ENCODE results near the gene APBB2.

DNA sequence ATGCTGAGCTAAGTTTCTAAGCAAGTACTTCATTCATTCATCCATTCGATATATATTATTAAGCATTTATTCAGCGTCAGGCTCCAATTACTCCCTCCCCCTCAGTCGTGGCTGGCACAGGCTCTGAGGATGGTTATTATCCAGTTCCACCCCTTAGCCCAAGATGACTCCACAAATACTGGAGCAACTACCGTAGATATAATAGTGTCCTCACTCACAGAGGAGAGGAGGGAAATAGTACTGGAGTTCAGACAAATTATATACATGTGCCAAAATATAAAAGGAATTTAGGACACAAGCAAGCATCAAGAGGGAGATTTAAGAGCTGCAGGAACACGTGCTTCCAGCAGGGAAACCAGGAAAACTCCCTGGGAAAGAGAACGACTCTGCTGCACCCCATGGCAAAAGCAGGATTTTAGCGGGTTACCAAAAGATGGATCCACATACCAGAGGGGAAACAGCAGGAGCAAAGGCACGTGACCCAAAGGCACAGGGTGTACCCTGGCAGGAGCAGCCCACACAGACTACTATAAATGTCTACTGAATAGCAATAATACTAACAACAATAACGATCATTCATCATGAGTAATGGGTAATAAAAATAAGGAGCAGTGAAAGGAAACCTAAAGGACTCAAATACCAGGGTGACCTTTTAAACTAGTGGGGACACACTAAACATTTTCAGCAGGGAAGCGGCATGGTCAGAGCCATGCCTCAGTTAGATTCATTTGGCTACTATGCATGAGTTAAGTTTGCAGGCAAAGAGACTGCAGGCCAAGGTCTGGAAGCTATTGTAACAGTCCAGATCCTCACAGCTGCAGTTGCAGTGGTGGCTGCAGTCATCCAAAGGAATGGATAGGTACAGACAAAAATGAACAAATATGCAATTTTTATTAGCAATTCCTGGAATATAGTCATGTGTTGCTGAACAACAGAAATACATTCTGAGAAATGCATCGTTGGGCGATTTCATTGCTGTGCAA is 153.7 kb downstream of the APBB2 start:
- TF ChIP-seq MEF2B (IDR thresholded peaks at IDR 0.05; ENCODE audit: partially characterized antibody, poor library complexity, severe bottlenecking) (no peak), CBX5 (IDR thresholded peaks at IDR 0.05; ENCODE audit: low read depth) (no peak), RBBP5 (conservative IDR thresholded peaks at IDR 0.05) (no peak)
